ENCODE data around the gene RASSF8.

- TF ChIP-seq YY1 (IDR thresholded peaks at IDR 0.05; ENCODE audit: insufficient read depth, insufficient read length) (no peak), ZNF274 (IDR thresholded peaks at IDR 0.05; ENCODE audit: low read depth, low read length) (no peak)
These were observed 156.4 kb downstream of the RASSF8 start for GRCh38 chr12:26114720-26115401.

Data from NT2/D1 (cell line).